ENCODE data around the gene NLRC5.

DNA sequence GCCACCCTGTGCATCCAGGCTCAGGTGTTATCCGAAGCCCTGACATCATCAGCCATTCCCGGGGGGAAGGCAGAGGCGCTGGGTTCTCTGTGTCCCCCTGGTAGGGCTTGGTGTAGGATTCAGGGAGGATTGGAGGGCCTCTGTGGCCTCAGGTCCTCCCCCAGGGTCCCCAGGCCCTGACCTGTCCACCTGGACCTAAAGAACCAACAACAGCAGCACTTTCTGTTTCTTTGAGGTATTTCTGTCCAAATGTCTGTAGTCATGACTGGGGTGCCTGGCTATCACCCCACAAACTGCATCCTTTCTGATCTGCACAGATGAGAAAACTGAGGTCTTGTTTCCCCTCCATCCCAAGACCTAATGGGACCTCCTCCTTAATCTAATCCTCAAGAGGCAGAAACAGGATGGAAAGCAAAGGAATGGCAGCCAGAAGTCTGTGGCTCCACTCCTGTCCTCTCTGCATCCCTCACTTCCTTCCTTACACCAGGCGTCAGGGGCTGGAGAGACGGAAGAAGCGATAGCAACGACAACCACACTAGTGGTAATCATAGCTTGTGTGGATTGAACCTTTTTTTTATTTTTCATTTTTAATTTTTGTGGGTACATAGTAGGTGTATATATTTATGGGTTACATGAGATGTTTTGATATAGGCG lies 11.8 kb downstream of the NLRC5 start:
- TF ChIP-seq, protein P1, sequence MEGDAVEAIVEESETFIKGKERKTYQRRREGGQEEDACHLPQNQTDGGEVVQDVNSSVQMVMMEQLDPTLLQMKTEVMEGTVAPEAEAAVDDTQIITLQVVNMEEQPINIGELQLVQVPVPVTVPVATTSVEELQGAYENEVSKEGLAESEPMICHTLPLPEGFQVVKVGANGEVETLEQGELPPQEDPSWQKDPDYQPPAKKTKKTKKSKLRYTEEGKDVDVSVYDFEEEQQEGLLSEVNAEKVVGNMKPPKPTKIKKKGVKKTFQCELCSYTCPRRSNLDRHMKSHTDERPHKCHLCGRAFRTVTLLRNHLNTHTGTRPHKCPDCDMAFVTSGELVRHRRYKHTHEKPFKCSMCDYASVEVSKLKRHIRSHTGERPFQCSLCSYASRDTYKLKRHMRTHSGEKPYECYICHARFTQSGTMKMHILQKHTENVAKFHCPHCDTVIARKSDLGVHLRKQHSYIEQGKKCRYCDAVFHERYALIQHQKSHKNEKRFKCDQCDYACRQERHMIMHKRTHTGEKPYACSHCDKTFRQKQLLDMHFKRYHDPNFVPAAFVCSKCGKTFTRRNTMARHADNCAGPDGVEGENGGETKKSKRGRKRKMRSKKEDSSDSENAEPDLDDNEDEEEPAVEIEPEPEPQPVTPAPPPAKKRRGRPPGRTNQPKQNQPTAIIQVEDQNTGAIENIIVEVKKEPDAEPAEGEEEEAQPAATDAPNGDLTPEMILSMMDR (IDR thresholded peaks at IDR 0.05; ENCODE audit: low read length): no peak
- no peak for TF ChIP-seq EZH2phosphoT487 (IDR thresholded peaks at IDR 0.05; ENCODE audit: low read length)
- TF ChIP-seq EZH2 (optimal IDR thresholded peaks at IDR 0.05; ENCODE audit: low read depth, low read length): no peak
